DMS 273 treated with DMSO at 0.1 percent for 48 hours (cell line): ENCODE data around the gene PIBF1.
"Not testable (repeated sequence)": the region's sequence is repeated elsewhere in the genome, so short reads cannot be mapped to it uniquely, and the experiment has no call there.

ENCODE experiments used
- DNase-seq: peaks from one replicate; lab custom pipeline; 2025; lab: John Stamatoyannopoulos, UW

PIBF1 gene

DNA sequence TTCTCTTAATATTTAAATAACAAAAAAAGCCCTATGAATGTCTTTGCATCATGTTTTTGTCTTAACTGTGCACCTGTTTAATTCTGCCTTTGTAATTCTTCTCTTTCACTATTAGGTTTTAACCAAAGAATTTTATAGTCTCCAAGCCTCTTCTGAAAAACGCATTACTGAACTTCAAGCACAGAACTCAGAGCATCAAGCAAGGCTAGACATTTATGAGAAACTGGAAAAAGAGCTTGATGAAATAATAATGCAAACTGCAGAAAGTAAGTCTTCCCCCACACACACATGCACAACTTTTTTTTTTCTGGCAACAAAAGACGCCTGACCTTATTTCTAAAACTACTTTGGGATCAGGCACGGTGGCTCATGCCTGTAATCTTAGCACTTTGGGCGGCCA is 126.5 kb downstream of the PIBF1 start:
- no peak for DNase-seq

DNA sequence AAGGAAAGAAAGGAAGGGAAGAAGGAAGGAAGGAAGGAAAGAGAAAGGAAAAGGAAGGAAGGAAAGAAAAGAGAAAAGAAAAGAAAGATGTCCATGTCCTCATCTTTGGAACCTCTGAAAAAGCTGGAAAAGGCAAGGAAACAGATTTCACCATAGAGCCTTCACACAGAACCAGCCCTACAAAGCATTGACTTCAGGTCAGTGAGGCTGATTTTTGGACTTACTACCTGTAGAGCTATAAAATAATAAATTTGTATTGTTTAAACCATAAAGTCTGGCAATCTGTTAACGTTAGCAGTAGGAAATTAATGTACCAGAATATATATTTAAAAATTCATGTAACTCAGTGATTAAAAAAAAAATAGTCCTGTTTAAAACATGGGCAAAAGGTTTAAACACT is 130.0 kb downstream of the PIBF1 start:
- DNase-seq, result no peak

GRCh38 chr13:72920097-72920496 is 138.2 kb downstream of the PIBF1 start:
- no peak for DNase-seq

DNA sequence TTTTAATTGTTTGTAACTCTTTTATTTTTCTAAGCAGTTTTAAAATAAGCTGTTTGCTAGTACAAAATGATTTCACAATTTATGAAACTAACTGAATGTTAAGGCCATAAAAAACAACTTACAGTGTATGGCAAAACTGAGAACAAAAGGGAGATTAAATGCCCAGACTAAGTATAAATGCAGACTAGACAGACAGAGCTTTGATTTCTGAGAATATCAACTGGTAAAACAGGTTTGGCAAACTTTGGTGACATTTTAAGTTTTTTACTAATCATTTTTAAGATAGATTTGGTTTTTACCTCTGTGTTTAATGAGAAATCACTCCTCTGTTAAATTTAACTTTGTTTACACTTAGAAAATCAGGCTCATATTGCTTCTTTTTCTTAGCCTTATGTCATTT is 149.4 kb downstream of the PIBF1 start:
- no peak for DNase-seq

DNA sequence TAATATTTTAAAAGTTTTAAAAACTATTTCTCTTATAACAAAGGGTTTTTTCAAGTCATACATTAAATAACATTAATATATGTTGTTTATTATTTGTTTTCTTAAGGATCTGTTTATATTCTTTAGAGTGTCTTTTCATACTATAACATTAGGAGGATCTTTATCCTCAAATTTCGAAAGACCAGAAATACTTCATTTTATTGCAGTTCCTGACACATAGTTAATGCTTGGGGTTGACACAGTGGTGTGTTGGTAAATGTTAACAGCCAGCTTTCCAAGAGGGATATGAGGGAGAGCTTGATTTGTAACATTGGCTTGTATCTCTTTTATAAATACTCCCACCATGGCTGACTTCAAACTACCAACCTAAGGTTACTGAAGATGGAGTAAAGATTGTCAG is 150.3 kb downstream of the PIBF1 start:
- DNase-seq, result no peak

DNA sequence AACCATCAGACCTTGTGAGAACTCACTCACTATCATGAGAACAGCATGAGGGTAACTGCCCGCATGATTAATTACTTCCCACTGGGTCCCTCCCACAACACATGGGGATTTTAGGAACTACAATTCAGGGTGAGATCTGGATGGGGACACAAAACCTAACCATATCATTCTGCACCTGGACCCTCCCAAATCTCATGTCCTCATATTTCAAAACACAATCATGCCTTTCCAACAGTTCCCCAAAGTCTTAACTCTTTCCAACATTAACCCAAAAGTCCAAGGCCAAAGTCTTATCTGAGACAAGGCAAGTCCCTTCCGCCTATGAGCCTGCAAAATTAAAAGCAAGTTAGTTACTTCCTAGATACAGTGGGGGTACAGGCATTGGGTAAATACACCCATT is 164.3 kb downstream of the PIBF1 start:
- not testable (repeated sequence) for DNase-seq

DNA sequence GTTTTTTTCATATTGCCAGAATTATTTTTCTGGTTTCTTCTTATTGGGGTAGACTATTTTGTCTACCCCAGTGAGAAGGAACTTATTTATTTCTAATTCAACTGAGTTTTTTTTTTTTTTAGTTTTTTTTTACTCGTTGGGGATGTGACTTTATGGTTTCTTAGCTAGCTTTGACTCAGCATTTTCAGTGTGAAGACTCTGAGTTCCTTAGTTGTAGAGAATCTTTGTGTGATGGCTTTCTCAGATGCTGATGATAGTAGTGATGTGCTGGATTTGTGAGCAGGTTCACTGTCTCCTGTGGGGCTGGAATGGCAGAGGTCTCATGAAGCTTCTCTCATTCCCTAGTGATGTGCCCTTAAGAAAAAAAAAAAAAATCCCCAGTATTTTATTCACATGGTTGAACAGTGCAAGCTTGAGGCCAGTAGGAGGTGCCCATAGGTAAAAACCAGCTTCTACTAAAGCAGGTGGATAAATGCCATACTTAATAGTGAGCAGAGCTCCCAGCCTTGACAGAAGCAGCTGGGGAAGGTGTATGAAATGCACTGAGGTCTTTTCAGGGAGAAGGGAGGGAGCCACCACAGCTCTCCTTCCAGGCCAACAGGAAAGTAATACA is 170.7 kb downstream of the PIBF1 start:
- DNase-seq, result no peak

DNA sequence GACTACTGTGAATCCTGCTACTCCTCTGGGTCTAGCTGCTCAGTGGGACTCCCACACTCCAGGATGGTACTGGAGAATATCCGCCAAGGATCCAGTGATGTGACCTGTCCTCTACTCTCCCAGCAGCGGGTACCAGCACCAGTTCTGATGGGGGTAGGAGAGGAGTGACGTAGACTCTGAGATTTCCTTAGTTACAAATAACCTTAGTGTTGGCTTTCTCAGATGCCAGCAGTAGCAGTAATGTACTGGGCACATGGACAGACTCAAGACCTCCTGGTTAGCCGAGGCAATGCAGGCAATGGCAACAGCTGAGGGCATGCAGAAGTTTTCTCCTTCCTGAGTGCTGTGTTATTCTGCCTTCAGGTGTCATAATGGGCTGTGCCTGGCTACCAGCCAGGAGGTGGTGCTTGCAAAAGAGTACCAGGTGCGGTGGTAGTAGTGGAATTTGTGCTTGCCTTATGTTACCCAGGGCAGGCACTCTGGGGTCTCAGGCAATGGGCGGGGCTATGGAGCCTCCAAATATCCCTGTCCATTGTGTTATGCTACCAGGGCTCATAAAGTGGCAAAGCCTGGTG is 171.5 kb downstream of the PIBF1 start:
- no peak for DNase-seq

- no peak for DNase-seq
Measured at GRCh38 chr13:72959643-72960042, 177.7 kb downstream of the PIBF1 start.

DNA sequence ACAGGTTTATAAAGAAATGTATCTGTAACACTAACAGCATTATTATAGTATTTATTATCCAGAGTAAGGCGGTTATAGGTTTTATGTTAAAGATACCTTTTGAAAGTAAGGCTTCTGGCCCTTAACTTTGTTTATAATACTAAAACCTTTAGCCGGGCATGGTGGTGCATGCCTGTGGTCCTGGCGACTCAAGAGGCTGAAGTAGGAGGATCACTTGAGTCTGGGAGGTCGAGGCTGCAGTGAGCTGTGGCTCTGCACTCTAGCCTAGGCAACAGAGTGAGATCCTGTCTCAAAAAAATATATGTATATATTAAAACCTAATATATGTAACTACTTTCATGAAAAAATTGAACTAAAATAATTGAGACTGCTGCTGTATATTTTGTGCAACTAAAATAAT is 178.2 kb downstream of the PIBF1 start:
- no peak for DNase-seq

DNA sequence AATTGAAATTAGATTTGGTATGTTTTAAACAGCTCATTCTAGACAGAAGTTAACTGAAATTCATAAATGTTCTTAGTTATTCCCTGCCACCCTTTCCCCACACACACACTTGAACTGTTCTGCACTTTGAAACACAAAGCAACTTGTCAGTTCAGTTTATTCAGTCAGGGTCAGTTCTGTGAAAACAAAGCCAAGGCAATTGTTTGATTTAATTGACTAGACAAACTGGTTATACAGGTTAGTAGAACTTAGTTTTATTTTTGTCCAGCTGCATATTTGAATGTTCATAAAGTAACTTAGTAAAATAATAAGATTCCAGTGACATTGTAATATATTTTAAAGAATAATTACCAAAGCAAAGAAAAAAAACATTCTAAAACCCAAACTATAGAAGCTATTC is 178.6 kb downstream of the PIBF1 start:
- no peak for DNase-seq

GRCh38 chr13:72963762-72964161 is 181.8 kb downstream of the PIBF1 start:
- no peak for DNase-seq

GRCh38 chr13:72970301-72970880 is 188.5 kb downstream of the PIBF1 start:
- DNase-seq, result no peak

GRCh38 chr13:72970956-72971355 is 189.0 kb downstream of the PIBF1 start:
- DNase-seq, result no peak

- no peak for DNase-seq
Measured at GRCh38 chr13:72973234-72973633, 191.3 kb downstream of the PIBF1 start.

DNA sequence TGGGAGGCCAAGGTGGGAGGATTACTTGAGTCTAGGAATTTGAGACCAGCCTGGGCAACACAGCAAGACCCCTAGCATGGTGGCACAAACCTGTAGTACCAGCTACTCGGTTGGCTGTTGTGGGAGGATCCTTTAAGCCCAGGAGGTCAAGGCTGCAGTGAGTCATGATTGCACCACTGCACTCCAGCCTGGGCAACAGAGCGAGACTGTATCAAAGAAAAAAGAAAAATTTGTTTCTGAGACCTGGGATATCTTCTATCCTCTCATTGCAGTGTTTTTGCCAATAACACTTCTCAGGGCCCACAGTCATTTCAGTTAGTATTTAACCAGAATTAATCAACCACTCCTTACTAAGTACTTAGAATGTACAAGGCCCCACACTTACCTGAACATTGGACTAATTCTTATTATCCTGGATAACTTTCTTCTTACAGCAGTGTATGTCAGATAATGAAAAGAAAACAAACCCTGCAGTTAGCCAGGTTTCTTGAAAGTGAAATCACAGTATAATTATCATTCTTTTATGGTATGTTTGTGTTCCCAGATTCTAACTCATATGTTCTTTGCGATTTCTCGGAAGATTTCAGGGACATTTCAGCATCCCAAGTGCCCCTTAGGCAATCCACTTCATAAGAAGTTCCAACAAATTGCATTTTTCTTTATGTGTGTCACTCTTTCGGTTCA is 201.3 kb downstream of the PIBF1 start:
- DNase-seq, result no peak

GRCh38 chr13:72985610-72986009 is 203.7 kb downstream of the PIBF1 start:
- no peak for DNase-seq

GRCh38 chr13:72986197-72986596 is 204.3 kb downstream of the PIBF1 start:
- no peak for DNase-seq

GRCh38 chr13:72990953-72991352 is 209.0 kb downstream of the PIBF1 start:
- no peak for DNase-seq

DNA sequence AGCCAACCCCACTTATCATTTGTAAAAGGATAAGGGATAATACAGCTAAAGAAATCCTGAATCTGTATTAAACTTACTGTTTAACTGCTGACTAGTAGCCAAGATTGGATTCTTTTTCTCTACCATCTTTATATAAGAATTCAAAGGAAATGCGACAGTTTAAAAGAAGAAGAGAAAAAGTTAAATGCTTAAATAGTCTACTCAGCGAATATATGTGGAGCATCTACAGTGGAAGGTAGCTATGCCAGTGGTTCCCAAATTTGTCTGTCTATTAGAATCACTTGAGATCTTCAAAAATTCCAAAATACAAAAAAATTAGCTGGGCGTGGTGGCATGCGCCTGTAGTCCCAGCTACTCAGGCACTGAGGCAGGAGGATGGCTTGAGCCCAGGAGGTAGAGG is 216.1 kb downstream of the PIBF1 start:
- DNase-seq, result no peak

DNA sequence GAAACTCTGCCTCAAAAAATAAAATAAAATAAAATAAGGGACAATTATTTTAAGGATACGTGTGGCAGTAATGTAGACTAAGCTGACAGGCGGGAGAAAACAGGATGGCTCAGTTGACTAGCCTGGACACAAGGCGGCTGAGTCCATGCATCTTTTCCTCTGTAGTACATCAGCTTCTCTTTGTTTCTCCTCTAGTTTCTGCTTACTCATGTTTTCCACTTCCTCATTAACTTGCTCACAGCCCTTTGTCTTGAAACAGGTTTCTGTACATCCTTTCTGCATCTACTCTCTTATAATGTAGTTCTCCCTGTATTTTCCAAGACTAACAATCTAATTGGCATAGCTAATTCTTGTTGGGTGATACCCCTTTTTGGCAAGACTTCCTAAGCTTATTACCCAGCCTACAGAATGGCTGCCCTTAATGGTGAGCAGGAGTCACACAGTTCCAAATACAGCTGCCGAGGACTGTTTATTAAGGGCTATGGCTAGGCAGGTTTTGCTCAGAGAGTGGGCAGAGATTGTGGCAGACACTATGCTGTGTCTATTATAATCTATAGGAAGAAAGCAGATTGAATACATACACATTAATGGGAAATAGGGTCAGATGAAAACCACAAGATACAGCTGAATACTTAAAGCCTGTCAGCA is 218.2 kb downstream of the PIBF1 start:
- DNase-seq, result no peak

GRCh38 chr13:73001971-73002370 is 220.0 kb downstream of the PIBF1 start:
- no peak for DNase-seq

DNA sequence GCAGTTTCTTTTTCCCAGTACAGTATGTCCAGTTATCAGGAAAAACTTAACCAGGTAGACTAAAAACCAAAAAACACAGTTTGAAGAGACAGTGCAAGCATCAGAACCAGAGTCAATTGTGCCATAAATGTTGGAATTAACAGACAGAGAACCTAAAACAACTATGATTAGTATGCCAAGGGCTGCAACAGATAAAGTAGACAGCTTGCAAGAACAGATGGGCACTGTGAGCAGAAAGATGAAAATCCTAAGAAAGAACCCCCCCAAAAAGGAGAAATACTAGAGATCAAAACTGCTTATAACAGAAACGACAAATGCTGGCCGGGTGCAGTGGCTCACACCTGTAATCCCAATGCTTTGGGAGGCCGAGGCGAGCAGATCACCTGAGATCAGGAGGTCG is 229.8 kb downstream of the PIBF1 start:
- no peak for DNase-seq
